Mucosa of rectum (tissue), 2 donors: ENCODE data around the gene GRB2.
A peak's percentile ranks its signal among the peaks of the same experiment; 100 is the strongest.

ENCODE experiments used
- H3K27ac ChIP-seq, 2 donors: one replicate each; pipeline ENCODE4 v1.7.0; 2013; ENCODE audit warnings: inconsistent platforms in 2 of 2, low read depth in 2 of 2, low read length in 2 of 2
- H3K27me3 ChIP-seq, 2 donors: one replicate each; pipeline ENCODE4 v1.7.0; 2013; ENCODE audit warnings: low read length in 2 of 2; ENCODE audit not compliant: control insufficient read depth in 2 of 2, insufficient read depth in 2 of 2
- H3K36me3 ChIP-seq, 2 donors: one replicate each; pipeline ENCODE4 v1.7.0; 2013; ENCODE audit warnings: low read length in 2 of 2; ENCODE audit not compliant: control insufficient read depth in 2 of 2, insufficient read depth in 2 of 2
- H3K4me1 ChIP-seq, 2 donors: one replicate each; pipeline ENCODE4 v1.7.0; 2013; ENCODE audit warnings: low read length in 2 of 2, mild to moderate bottlenecking in 1 of 2; ENCODE audit not compliant: control insufficient read depth in 2 of 2, insufficient read depth in 2 of 2
- H3K4me3 ChIP-seq, 2 donors: one replicate each; pipeline ENCODE4 v1.7.0; 2013; ENCODE audit warnings: low read length in 2 of 2
- H3K9ac ChIP-seq, 2 donors: one replicate each; pipeline ENCODE4 v1.7.0; 2013; ENCODE audit warnings: low read length in 2 of 2, low read depth in 1 of 2, mild to moderate bottlenecking in 1 of 2
- H3K9me3 ChIP-seq, 2 donors: one replicate each; pipeline ENCODE4 v1.7.0; 2013; ENCODE audit warnings: low read length in 2 of 2; ENCODE audit not compliant: control insufficient read depth in 2 of 2
- donor health status: healthy.
- donor health status: Normal muscosa, but diverticular disease.

Gene GRB2

DNA sequence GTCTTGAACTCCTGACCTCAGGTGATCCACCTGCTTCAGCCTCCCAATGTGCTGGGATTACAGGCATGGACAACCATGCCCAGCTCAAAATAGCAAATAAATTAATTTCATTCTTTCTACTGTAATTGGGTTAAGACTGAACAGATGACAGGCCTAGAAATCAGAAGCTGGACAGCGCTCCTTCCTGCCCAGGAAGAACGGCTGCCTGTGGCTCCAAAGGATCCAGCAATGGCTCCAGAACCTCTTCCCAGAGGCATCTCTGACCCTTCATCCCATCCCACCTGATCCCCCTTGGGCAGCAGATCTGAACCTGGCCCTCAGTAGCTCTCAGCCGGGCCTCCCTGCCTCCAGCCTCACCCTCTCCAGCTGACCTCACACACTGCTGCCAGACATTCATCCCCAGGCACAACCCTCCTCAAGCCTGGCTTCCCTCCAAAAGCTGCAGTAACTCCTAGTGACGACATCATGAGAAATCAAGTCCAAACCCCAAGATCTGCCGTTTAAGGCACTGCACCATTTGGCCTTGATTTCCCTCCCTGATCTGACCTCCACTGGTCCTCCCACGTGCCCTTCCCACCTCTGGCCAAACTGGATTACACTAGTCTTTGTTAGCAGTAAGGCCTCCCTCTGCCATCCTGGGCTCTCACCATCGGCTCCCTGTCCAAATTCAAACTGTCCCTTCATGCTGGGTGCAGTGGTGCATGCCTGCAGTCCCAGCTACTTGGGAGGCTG is 131.3 kb downstream of the GRB2 start:
- Histone ChIP-seq H3K27me3 (no peaks in the 10 kb centered on the region), H3K9me3 (no peaks in the 10 kb centered on the region), H3K4me1 (peaks cover 17 to 18% of the 10 kb centered on the region in 2 donors), H3K9ac (no peak overlapping the region), H3K36me3 (peaks cover 7 to 14% of the 10 kb centered on the region in 2 donors), H3K4me3 (no peak overlapping the region), H3K27ac (no peak overlapping the region)

- Histone ChIP-seq H3K9me3 (no peaks in the 10 kb centered on the region), H3K9ac (no peak overlapping the region), H3K4me1 (peaks cover 20 to 21% of the 10 kb centered on the region in 2 donors), H3K27me3 (no peaks in the 10 kb centered on the region), H3K4me3 (no peak overlapping the region), H3K36me3 (peaks cover 4 to 14% of the 10 kb centered on the region in 2 donors), H3K27ac (no peak overlapping the region)
Observed at GRCh38 chr17:75272848-75273184, 132.7 kb downstream of the GRB2 start.

DNA sequence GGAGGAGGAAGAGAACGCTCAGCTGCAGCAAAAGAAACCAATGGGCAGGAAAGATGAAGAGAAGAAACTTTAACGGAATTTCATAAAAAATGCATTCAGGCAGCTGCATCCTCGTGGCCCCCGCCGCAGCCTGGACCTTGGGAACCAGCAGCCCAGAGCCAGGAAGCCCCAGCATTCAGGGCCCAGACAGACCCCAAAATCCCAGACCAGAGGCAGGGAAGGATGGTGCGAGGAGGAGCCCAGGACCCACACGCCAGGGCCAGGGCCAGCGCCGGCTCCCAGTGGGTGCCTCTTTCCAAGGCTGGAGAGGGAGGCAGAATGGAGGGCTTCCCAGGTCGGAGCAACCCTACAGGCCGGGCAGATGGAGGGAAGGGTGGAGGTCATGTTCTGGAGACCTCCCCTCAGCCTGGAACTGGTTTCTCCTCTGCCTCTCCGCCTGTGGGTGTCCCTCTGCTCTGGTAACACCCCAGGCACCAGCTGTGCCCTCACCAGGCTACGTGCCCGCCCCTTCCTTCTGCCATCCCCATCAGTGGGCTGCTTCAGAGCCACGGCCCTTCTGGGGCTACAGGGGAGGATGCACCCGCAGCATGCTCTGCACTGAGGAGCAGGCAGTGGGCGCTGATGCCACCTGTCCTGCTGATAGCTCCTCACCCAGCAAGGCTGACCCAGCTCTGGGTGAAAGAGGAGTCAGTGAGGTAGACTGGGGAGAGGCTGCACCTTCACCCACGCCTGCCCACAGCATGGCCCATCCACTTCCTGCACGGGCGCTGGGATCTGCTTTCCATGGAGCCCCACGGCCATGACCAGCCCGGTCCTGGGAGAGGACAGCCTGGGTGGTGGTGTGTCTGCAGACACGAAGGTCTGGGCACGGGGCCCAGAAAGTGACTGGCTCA is 133.3 kb downstream of the GRB2 start:
- peak overlapping the region; percentile 80 to 82 for H3K4me3 ChIP-seq
- H3K27me3 ChIP-seq = no peaks in the 10 kb centered on the region
- peak overlapping the region in 1 of 2 donors; percentile 86 for H3K27ac ChIP-seq
- H3K4me1 ChIP-seq = peaks cover 25 to 27% of the 10 kb centered on the region in 2 donors
- peak overlapping the region; percentile 68 to 92 for H3K9ac ChIP-seq
- no peaks in the 10 kb centered on the region for H3K9me3 ChIP-seq
- H3K36me3 ChIP-seq = peaks cover 2 to 14% of the 10 kb centered on the region in 2 donors

DNA sequence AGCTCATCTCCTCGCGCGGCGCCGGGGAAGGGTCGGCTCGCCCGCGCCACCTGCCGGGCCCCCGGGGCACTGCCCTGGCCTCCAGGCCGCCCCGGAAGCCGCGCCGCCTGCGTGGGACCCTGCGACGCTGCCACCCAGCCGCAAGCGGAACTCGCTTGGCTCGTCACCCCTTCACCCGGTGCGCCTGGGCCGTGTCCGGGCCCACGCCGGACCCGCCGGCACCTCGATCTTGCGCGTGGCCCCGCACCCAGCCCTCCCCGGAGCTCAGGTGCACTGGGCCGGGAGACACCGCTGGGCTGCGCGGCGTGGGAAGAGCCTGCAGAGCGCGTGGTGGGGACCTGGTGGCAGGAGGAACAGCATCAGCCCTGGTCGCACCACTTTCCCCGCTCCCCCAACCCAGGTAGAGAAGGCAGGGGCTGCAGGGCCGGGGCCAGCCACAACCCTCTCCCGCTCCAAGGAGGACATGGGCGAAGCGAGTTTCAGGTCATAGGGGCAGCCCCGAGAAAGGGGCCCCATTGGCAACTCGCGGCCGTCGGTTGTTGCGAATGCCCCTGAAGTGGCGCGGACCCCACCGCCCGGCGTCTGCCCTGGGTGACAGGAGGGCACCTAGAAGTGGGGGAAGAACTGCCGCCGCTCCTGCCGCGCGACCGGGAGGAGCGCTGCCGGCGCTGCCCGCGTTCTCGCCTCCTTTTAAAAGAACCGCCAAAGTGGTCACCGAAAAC is 134.1 kb downstream of the GRB2 start:
- Histone ChIP-seq H3K27me3 (no peaks in the 10 kb centered on the region), H3K4me1 (peaks cover 25 to 27% of the 10 kb centered on the region in 2 donors), H3K4me3 (peak overlapping the region; percentile 80 to 82), H3K9ac (peak overlapping the region; percentile 68 to 92), H3K36me3 (peaks cover 7 to 19% of the 10 kb centered on the region in 2 donors), H3K9me3 (no peaks in the 10 kb centered on the region), H3K27ac (peak overlapping the region; percentile 63 to 86)

GRCh38 chr17:75270966-75271232 is 134.6 kb downstream of the GRB2 start, which contains the start of gene MIF4GD:
MIF4GD (minus strand) TSS chr17:75271231; CDS start chr17:75270195, 1,036 bp downstream.
- Histone ChIP-seq H3K27ac (peak within 1 kb of the TSS; percentile 90 to 93), H3K9ac (peak within 1 kb of the TSS; percentile 92 to 95), H3K4me3 (peak within 1 kb of the TSS; percentile 80 to 86), H3K36me3 (peaks cover 12 to 24% of the 10 kb centered on the region in 2 donors), H3K27me3 (no peaks in the 10 kb centered on the region), H3K4me1 (peaks cover 25 to 27% of the 10 kb centered on the region in 2 donors), H3K9me3 (no peaks in the 10 kb centered on the region)

GRCh38 chr17:75270218-75270965 is 135.1 kb downstream of the GRB2 start:
- H3K9ac ChIP-seq = peak overlapping the region; percentile 92 to 95

DNA sequence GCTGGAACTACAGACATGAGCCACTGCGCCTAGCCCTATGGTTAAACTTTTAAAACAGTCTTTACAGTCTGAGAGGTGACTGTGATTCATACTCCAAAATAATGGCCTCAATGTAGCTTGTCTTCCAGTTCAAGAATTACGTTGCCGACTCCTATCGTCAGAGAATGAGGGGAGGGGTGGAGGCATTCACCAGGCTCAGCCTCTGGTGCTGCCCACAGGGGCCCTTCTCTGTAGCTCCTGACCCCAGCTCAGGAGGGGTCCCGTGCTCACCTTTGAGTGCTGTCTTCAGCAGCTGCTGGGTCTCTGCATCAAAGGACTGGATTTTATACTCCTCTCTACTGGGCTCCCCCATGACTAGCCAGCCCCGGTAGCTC is 135.6 kb downstream of the GRB2 start:
- H3K9ac ChIP-seq = peak overlapping the region; percentile 92 to 95
- H3K36me3 ChIP-seq = peaks cover 18 to 33% of the 10 kb centered on the region in 2 donors
- H3K4me3 ChIP-seq = peak overlapping the region; percentile 80 to 86
- peak overlapping the region; percentile 90 to 93 for H3K27ac ChIP-seq
- no peaks in the 10 kb centered on the region for H3K9me3 ChIP-seq
- no peaks in the 10 kb centered on the region for H3K27me3 ChIP-seq
- peaks cover 25 to 27% of the 10 kb centered on the region in 2 donors for H3K4me1 ChIP-seq

More at GRCh38 chr17:75270218-75270965, 135.1 kb downstream of the GRB2 start:
- Histone ChIP-seq H3K36me3 (peaks cover 17 to 29% of the 10 kb centered on the region in 2 donors), H3K4me1 (peaks cover 25 to 27% of the 10 kb centered on the region in 2 donors), H3K27me3 (no peaks in the 10 kb centered on the region), H3K9me3 (no peaks in the 10 kb centered on the region), H3K4me3 (peak overlapping the region; percentile 80 to 86), H3K27ac (peak overlapping the region; percentile 90 to 93)
